HFF-Myc (cell line): ENCODE data around the gene TGM2.

ENCODE experiments used
- DNase-seq: peaks from one replicate; pipeline ENCODE4 v3.0.0-alpha.2; 2011; ENCODE audit warnings: low read depth; ENCODE audit errors: extremely low read depth
- H3K4me3 ChIP-seq: replicated peaks from 2 replicates; pipeline ENCODE4 v1.5.1; 2011; ENCODE audit warnings: low read depth, mild to moderate bottlenecking, control low read depth, low read length
- TF ChIP-seq, protein P1 (sequence below): IDR thresholded peaks from 2 replicates; pipeline ENCODE4 v1.5.1; 2012; ENCODE audit warnings: mild to moderate bottlenecking, low read depth, low read length, control low read depth; ENCODE audit errors: missing control alignments

The TGM2 gene

DNA sequence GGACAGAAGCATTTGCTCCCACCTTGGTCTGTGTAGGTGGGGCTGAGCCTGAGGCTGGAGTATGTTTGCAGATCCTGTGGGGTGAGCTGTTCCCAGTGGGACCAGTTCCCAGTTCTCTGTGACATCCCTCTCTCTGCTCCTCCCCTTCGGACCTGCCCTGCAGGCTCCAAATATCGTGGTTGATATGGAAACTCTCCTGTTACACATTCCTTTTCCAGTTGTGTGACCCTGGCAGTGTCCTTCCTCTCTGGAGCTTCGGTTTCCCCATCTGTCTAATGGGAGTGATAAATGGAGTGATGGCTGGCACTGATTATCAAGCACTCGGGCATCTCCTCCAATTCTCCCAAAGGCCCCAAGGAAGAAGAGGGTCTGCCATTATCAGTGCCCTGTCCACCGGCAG is 15.7 kb upstream of the TGM2 start:
- no peak for DNase-seq
- H3K4me3 ChIP-seq: no peak overlapping the region
- TF ChIP-seq, protein P1, sequence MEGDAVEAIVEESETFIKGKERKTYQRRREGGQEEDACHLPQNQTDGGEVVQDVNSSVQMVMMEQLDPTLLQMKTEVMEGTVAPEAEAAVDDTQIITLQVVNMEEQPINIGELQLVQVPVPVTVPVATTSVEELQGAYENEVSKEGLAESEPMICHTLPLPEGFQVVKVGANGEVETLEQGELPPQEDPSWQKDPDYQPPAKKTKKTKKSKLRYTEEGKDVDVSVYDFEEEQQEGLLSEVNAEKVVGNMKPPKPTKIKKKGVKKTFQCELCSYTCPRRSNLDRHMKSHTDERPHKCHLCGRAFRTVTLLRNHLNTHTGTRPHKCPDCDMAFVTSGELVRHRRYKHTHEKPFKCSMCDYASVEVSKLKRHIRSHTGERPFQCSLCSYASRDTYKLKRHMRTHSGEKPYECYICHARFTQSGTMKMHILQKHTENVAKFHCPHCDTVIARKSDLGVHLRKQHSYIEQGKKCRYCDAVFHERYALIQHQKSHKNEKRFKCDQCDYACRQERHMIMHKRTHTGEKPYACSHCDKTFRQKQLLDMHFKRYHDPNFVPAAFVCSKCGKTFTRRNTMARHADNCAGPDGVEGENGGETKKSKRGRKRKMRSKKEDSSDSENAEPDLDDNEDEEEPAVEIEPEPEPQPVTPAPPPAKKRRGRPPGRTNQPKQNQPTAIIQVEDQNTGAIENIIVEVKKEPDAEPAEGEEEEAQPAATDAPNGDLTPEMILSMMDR: no peak

GRCh38 chr20:38179846-38180245 is 14.8 kb upstream of the TGM2 start:
- TF ChIP-seq, protein P1: no peak
- no peak overlapping the region for H3K4me3 ChIP-seq
- no peak for DNase-seq

DNA sequence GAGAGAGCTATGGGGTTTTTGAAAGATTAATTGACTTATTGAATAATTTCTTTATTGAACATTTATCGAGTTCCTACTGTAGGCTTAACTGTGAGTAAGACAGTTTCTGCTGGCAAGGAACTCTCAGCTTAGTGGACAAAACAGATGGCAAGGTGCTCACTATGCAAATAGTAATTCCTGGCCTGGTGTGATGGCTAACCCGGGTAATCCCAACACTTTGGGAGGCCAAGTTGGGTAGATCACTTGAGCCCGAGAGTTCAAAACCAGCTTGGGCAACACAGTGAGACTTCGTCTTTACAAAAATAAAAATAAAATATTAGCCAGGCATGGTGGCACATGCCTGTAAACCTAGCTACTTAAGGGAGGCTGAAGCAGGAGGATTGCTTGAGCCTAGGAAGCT is 13.5 kb upstream of the TGM2 start:
- no peak overlapping the region for H3K4me3 ChIP-seq
- no peak for DNase-seq
- TF ChIP-seq, protein P1: no peak

GRCh38 chr20:38178065-38178491 is 13.0 kb upstream of the TGM2 start:
- no peak for DNase-seq
- TF ChIP-seq, protein P1: no peak
- no peak overlapping the region for H3K4me3 ChIP-seq

DNA sequence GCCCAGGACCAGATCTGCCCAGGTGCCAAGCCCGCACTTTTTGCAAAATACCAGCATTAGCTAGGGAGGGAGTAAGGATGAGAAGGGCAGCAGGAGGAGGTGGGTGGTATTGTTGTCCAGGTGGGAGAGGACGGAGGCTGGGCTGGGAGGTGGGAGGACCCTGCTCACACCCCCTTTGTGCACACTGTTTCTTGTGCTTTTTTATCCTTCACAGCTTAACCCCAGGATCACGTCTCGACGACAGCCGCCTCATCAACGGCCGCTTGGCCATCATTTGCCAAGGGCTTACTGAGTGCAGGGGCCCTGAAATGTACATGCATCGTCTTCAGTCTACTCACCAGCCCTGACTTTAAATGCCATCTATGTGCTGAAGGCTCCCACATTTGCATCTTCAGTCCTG is 12.1 kb upstream of the TGM2 start:
- TF ChIP-seq, protein P1: no peak
- no peak overlapping the region for H3K4me3 ChIP-seq
- DNase-seq: no peak

- no peak for DNase-seq
- TF ChIP-seq, protein P1: no peak
- no peak overlapping the region for H3K4me3 ChIP-seq
These were observed 10.5 kb upstream of the TGM2 start for GRCh38 chr20:38175304-38176180.
